ENCODE measurements around the gene MAP1B. TPM values are rescaled to one million over a fixed set of nuclear protein-coding genes. Genes with fewer than 3 reads are reported as not detected.

Gene MAP1B
- polyA plus RNA-seq, 1 donor (not counting 4 experiments of a cell fraction or from before 2014, with no cell fraction given), result 3.3 TPM

- no peaks in the 10 kb centered on the region for H3K79me2 ChIP-seq (ENCODE audit: control insufficient read depth, insufficient read depth, low read length)
- no peak overlapping the region for H3K4me3 ChIP-seq (ENCODE audit: control insufficient read depth in 2 of 3, extremely low read depth in 1 of 3, insufficient read depth in 2 of 3, low read depth in 1 of 3, low read length in 3 of 3)
- no peaks in the 10 kb centered on the region for H4K20me1 ChIP-seq (ENCODE audit: control insufficient read depth, extremely low read depth, insufficient read depth, low read length)
- H2AFZ ChIP-seq (ENCODE audit: control insufficient read depth, low read length), result no peak overlapping the region
- no peak overlapping the region for H3K9ac ChIP-seq (ENCODE audit: control insufficient read depth, extremely low read depth, insufficient read depth, low read length)
- no peaks in the 10 kb centered on the region for H3K9me3 ChIP-seq (ENCODE audit: control insufficient read depth, low read depth, low read length)
- no peaks in the 10 kb centered on the region for H3K9me1 ChIP-seq (ENCODE audit: control insufficient read depth, extremely low read depth, insufficient read depth, low read length)
- H3K4me1 ChIP-seq (ENCODE audit: control insufficient read depth, extremely low read depth, insufficient read depth, low read length), result peaks cover 6% of the 10 kb centered on the region
- H3K36me3 ChIP-seq (ENCODE audit: control insufficient read depth in 2 of 2, extremely low read depth in 1 of 2, insufficient read depth in 2 of 2, low read length in 2 of 2), result peaks cover 0 to 4% of the 10 kb centered on the region in 2 experiments
- H3K27me3 ChIP-seq (ENCODE audit: control insufficient read depth, extremely low read depth, insufficient read depth, low read length), result peaks cover 12% of the 10 kb centered on the region
- H3K4me2 ChIP-seq (ENCODE audit: control insufficient read depth, extremely low read depth, insufficient read depth, low read depth, low read length), result no peak overlapping the region
- dilution Hi-C loops (cut with MboI; ENCODE audit: extremely low pct_ligation_motif_present, low sequenced_read_pairs), result no loop called here
- TF ChIP-seq EZH2 (IDR thresholded peaks at IDR 0.05; ENCODE audit: low read length) (no peak), CTCF (optimal IDR thresholded peaks at IDR 0.05 in 1 of 3, IDR thresholded peaks at IDR 0.05 in 1 of 3, conservative IDR thresholded peaks at IDR 0.05 in 1 of 3; ENCODE audit: extremely low read depth in 1 of 3, insufficient read depth in 2 of 3, low read length in 3 of 3) (no peak)
- H3K27ac ChIP-seq (ENCODE audit: control insufficient read depth, insufficient read depth, low read length), result no peak overlapping the region
- FAIRE-seq (no peak), DNase-seq (ENCODE audit: low read depth, low spot score) (no peak)
Measured at GRCh38 chr5:72144762-72145161, 37.5 kb downstream of the MAP1B start.

DNA sequence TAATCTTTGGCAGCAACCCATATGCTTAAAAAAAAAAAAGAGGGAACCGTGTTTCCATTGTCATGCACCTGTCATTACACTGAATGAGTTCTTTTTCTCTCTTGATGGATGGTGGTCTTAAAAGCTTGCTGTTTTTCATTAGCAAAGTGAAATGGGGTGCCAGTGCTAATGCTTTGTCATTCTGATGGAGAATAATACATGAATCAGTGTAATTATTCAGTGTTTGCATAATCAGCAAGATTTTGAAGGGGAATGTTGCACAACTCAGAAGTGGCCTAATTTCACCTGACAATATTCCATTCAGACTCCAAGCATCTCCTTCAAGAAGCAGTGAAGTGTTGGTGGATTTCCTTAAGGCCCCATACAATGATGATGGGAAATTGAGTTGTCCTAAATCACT is 38.1 kb downstream of the MAP1B start:
- no peaks in the 10 kb centered on the region for H3K79me2 ChIP-seq (ENCODE audit: control insufficient read depth, insufficient read depth, low read length)

More for the DNA sequence above, 38.1 kb downstream of the MAP1B start:
- H3K9me3 ChIP-seq (ENCODE audit: control insufficient read depth, low read depth, low read length), result no peaks in the 10 kb centered on the region
- FAIRE-seq (no peak), DNase-seq (ENCODE audit: low read depth, low spot score) (no peak)
- H4K20me1 ChIP-seq (ENCODE audit: control insufficient read depth, extremely low read depth, insufficient read depth, low read length), result no peaks in the 10 kb centered on the region
- peaks cover 12% of the 10 kb centered on the region for H3K27me3 ChIP-seq (ENCODE audit: control insufficient read depth, extremely low read depth, insufficient read depth, low read length)
- dilution Hi-C loops (cut with MboI; ENCODE audit: extremely low pct_ligation_motif_present, low sequenced_read_pairs), result no loop called here
- no peak overlapping the region for H3K4me2 ChIP-seq (ENCODE audit: control insufficient read depth, extremely low read depth, insufficient read depth, low read depth, low read length)
- H3K27ac ChIP-seq (ENCODE audit: control insufficient read depth, insufficient read depth, low read length), result no peak overlapping the region
- no peak for TF ChIP-seq CTCF (optimal IDR thresholded peaks at IDR 0.05 in 1 of 3, IDR thresholded peaks at IDR 0.05 in 1 of 3, conservative IDR thresholded peaks at IDR 0.05 in 1 of 3; ENCODE audit: extremely low read depth in 1 of 3, insufficient read depth in 2 of 3, low read length in 3 of 3)
- TF ChIP-seq EZH2 (IDR thresholded peaks at IDR 0.05; ENCODE audit: low read length), result no peak
- no peaks in the 10 kb centered on the region for H3K9me1 ChIP-seq (ENCODE audit: control insufficient read depth, extremely low read depth, insufficient read depth, low read length)
- peaks cover 6% of the 10 kb centered on the region for H3K4me1 ChIP-seq (ENCODE audit: control insufficient read depth, extremely low read depth, insufficient read depth, low read length)
- no peak overlapping the region for H3K4me3 ChIP-seq (ENCODE audit: control insufficient read depth in 2 of 3, extremely low read depth in 1 of 3, insufficient read depth in 2 of 3, low read depth in 1 of 3, low read length in 3 of 3)
- peaks cover 0 to 4% of the 10 kb centered on the region in 2 experiments for H3K36me3 ChIP-seq (ENCODE audit: control insufficient read depth in 2 of 2, extremely low read depth in 1 of 2, insufficient read depth in 2 of 2, low read length in 2 of 2)
- H3K9ac ChIP-seq (ENCODE audit: control insufficient read depth, extremely low read depth, insufficient read depth, low read length), result no peak overlapping the region
- no peak overlapping the region for H2AFZ ChIP-seq (ENCODE audit: control insufficient read depth, low read length)
